Nephron progenitor cell (in vitro differentiated cells): ENCODE measurements around the gene ARID1B.

ENCODE experiments used
- DNase-seq: peaks from one replicate; pipeline ENCODE4 v3.0.0; 2021
- H3K27ac Mint-ChIP-seq: 2 replicates; pipeline ENCODE4 v1.8.0; 2021; ENCODE audit warnings: mild to moderate bottlenecking, moderate library complexity, mixed read lengths
- H3K27me3 Mint-ChIP-seq: 2 replicates; pipeline ENCODE4 v1.8.0; 2021; ENCODE audit warnings: mild to moderate bottlenecking, low read depth, mixed read lengths; ENCODE audit not compliant: poor library complexity
- H3K36me3 Mint-ChIP-seq: 2 replicates; pipeline ENCODE4 v1.8.0; 2021; ENCODE audit warnings: low read depth, mixed read lengths
- H3K4me1 Mint-ChIP-seq: 2 replicates; pipeline ENCODE4 v1.8.0; 2021; ENCODE audit warnings: mixed read lengths
- H3K4me3 Mint-ChIP-seq: 2 replicates; pipeline ENCODE4 v1.8.0; 2021; ENCODE audit warnings: mild to moderate bottlenecking, moderate library complexity, mixed read lengths
- H3K9me3 Mint-ChIP-seq: 2 replicates; pipeline ENCODE4 v1.8.0; 2021; ENCODE audit warnings: mild to moderate bottlenecking, moderate library complexity, mixed read lengths
- CTCF ChIP-seq: fragments of 200-600 bp; sonication (generic); IDR thresholded peaks from 2 replicates; pipeline ENCODE4 v1.5.0; 2021; ENCODE audit warnings: antibody characterized with exemption

Gene ARID1B

DNA sequence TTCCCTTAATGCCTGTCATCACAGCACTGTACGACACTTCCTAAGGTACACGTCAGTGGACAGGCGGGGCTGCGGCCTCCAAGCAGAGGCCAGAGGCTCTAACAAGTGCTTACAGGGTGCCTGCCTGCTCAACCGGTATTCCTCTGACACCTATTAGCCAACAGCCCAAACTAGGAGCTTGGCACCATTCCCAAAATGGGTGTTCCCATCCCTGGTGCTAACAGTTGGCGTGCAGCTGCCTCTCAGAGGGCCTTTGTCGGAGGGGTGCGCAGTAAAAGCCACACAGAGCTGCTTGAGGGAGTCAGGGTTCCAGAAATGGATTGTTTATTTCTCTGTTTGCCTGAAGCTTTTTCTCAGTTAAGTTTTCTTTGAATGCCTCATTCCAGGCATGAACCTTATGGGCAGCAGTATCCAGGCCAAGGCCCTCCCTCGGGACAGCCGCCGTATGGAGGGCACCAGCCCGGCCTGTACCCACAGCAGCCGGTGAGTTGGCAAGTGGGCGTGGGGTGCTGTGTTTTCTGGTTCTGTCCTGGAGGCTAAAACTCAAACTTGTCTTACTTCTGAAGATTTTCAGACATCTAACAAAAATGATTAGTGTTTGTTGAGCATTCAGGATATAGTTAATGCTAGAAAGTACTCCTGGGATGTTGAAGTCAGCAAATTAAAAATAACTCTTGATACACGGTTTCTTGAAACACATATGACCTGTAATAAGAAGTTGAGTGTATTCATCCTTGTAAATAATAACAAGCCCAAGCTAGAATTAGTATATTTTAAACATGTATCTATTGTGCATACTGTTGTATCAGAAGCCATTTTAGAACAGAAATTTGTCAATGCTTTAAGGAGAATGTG is 421.5 kb downstream of the ARID1B start:
- peak overlapping the region; percentile 39 for H3K27ac Mint-ChIP-seq
- no peak overlapping the region for H3K4me3 Mint-ChIP-seq
- H3K27me3 Mint-ChIP-seq, result peaks cover 3% of the 10 kb centered on the region
- H3K9me3 Mint-ChIP-seq, result no peaks in the 10 kb centered on the region
- peaks cover 53% of the 10 kb centered on the region for H3K36me3 Mint-ChIP-seq
- no peaks in the 10 kb centered on the region for H3K4me1 Mint-ChIP-seq
- DNase-seq, result no peak
- TF ChIP-seq CTCF, result no peak

DNA sequence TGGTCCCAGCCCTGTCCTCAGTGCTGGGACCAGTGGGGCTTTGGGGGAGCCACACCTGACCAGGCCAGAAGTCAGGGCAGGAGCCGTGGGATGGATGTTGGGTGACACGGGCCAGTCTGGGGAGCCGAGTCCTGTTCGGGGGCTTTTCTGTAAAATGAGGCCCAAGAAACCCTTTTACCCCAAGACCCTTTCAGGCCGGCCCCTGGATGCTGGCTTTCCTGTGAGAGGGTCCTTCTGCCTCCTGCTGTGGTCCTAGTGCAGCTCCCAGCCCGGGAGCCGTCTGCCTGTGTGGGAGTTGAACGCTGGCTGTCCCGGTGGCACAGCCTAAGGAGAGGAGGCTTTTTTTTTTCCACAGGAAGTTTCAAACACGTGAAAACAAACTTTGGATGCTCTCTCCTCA is 422.9 kb downstream of the ARID1B start:
- Mint-ChIP-seq H3K27me3 (peaks cover 3% of the 10 kb centered on the region), H3K4me3 (no peak overlapping the region), H3K9me3 (no peaks in the 10 kb centered on the region), H3K4me1 (no peaks in the 10 kb centered on the region), H3K27ac (no peak overlapping the region), H3K36me3 (peaks cover 58% of the 10 kb centered on the region)
- no peak for DNase-seq
- no peak for TF ChIP-seq CTCF

DNA sequence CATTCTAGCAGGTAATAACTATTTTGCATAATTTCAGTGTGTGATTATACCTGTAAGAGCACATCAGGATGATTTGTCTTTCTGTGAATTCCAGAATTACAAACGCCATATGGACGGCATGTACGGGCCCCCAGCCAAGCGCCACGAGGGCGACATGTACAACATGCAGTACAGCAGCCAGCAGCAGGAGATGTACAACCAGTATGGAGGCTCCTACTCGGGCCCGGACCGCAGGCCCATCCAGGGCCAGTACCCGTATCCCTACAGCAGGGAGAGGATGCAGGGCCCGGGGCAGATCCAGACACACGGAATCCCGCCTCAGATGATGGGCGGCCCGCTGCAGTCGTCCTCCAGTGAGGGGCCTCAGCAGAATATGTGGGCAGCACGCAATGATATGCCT is 423.4 kb downstream of the ARID1B start:
- no peak overlapping the region for H3K27ac Mint-ChIP-seq
- H3K27me3 Mint-ChIP-seq, result peaks cover 1% of the 10 kb centered on the region
- no peak overlapping the region for H3K4me3 Mint-ChIP-seq
- H3K36me3 Mint-ChIP-seq, result peaks cover 58% of the 10 kb centered on the region
- no peaks in the 10 kb centered on the region for H3K9me3 Mint-ChIP-seq
- no peak for TF ChIP-seq CTCF
- H3K4me1 Mint-ChIP-seq, result no peaks in the 10 kb centered on the region
- no peak for DNase-seq

DNA sequence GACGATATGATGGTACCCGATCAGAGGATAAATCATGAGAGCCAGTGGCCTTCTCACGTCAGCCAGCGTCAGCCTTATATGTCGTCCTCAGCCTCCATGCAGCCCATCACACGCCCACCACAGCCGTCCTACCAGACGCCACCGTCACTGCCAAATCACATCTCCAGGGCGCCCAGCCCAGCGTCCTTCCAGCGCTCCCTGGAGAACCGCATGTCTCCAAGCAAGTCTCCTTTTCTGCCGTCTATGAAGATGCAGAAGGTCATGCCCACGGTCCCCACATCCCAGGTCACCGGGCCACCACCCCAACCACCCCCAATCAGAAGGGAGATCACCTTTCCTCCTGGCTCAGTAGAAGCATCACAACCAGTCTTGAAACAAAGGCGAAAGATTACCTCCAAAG is 423.9 kb downstream of the ARID1B start:
- Mint-ChIP-seq H3K27ac (no peak overlapping the region), H3K4me1 (no peaks in the 10 kb centered on the region), H3K36me3 (peaks cover 60% of the 10 kb centered on the region), H3K27me3 (no peaks in the 10 kb centered on the region), H3K9me3 (no peaks in the 10 kb centered on the region), H3K4me3 (no peak overlapping the region)
- no peak for TF ChIP-seq CTCF
- no peak for DNase-seq

DNA sequence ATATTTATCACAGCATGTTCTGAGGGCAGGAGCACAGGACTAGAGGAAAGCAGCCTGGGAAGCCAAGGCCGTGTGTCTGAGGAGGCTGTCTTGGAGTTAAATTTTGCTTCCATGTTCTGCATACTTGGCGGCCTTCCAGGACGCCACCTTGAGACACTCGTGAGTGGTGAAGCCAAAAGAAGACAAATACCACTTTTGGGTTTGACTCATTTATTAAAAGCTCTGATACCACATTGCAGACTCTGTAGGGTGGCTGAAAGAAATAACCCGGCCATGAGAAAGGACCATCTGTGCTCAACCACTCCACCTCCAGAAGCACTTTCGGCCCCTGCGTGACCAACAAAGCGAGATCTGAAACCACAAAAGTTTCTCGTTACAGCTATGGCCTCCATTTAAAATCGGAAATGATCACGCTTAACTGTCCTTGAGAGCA is 426.1 kb downstream of the ARID1B start:
- TF ChIP-seq CTCF, result no peak
- H3K4me1 Mint-ChIP-seq, result no peaks in the 10 kb centered on the region
- H3K36me3 Mint-ChIP-seq, result peaks cover 72% of the 10 kb centered on the region
- no peaks in the 10 kb centered on the region for H3K27me3 Mint-ChIP-seq
- H3K4me3 Mint-ChIP-seq, result no peak overlapping the region
- H3K27ac Mint-ChIP-seq, result no peak overlapping the region
- no peak for DNase-seq
- H3K9me3 Mint-ChIP-seq, result no peaks in the 10 kb centered on the region

- Mint-ChIP-seq H3K27me3 (no peaks in the 10 kb centered on the region), H3K27ac (no peak overlapping the region), H3K4me1 (no peaks in the 10 kb centered on the region), H3K4me3 (no peak overlapping the region), H3K9me3 (no peaks in the 10 kb centered on the region), H3K36me3 (peaks cover 72% of the 10 kb centered on the region)
- TF ChIP-seq CTCF, result no peak
- DNase-seq, result no peak
Observed at GRCh38 chr6:157203764-157204163, 426.6 kb downstream of the ARID1B start.
